SU-DHL-6 (cell line): Measurements from ENCODE around the gene RPL10A.

Experiments used
- EZH2phosphoT487 ChIP-seq: fragments of 200-600 bp; sonication (generic), shearing (Covaris generic); conservative IDR thresholded peaks from 2 replicates; pipeline ENCODE4 v1.6.1; 2018; ENCODE audit warnings: mild to moderate bottlenecking, antibody characterized with exemption, low read length, moderate library complexity, mixed read lengths
- TF ChIP-seq, protein P1 (sequence below): fragments of 200-600 bp; sonication (generic); IDR thresholded peaks from one replicate; pipeline ENCODE4 v1.5.1; 2017; ENCODE audit warnings: antibody characterized with exemption, mild to moderate bottlenecking, low read length, moderate library complexity; ENCODE audit not compliant: insufficient read depth, poor library complexity, severe bottlenecking

- TF ChIP-seq, protein P1, sequence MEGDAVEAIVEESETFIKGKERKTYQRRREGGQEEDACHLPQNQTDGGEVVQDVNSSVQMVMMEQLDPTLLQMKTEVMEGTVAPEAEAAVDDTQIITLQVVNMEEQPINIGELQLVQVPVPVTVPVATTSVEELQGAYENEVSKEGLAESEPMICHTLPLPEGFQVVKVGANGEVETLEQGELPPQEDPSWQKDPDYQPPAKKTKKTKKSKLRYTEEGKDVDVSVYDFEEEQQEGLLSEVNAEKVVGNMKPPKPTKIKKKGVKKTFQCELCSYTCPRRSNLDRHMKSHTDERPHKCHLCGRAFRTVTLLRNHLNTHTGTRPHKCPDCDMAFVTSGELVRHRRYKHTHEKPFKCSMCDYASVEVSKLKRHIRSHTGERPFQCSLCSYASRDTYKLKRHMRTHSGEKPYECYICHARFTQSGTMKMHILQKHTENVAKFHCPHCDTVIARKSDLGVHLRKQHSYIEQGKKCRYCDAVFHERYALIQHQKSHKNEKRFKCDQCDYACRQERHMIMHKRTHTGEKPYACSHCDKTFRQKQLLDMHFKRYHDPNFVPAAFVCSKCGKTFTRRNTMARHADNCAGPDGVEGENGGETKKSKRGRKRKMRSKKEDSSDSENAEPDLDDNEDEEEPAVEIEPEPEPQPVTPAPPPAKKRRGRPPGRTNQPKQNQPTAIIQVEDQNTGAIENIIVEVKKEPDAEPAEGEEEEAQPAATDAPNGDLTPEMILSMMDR: no peak
- TF ChIP-seq EZH2phosphoT487: no peak
These were observed 26.0 kb downstream of the RPL10A start for GRCh38 chr6:35494161-35494563.
